HG03575 (cell line): ENCODE measurements around the gene NANOS3.
"Not testable (repeated sequence)": the region's sequence is repeated elsewhere in the genome, so short reads cannot be mapped to it uniquely, and the experiment has no call there.

Experiments used
- ATAC-seq: cut with Tn5 transposase; IDR thresholded peaks from one replicate; pipeline ENCODE4 v1.9.1; 2021; ENCODE audit not compliant: unreplicated experiment, insufficient number of reproducible peaks, low FRiP score; ENCODE audit errors: extremely low read depth

Gene NANOS3

GRCh38 chr19:13908674-13909073 lies 31.7 kb downstream of the NANOS3 start:
- no peak for ATAC-seq

GRCh38 chr19:13909430-13909829 lies 32.5 kb downstream of the NANOS3 start:
- no peak for ATAC-seq

- no peak for ATAC-seq
Measured at GRCh38 chr19:13913352-13913751, 36.4 kb downstream of the NANOS3 start.

- ATAC-seq, result no peak
Measured at GRCh38 chr19:13914777-13915176, 37.8 kb downstream of the NANOS3 start.

GRCh38 chr19:13917888-13918406 lies 41.0 kb downstream of the NANOS3 start:
- no peak for ATAC-seq

GRCh38 chr19:13918726-13919411 lies 41.9 kb downstream of the NANOS3 start:
- ATAC-seq, result no peak

- ATAC-seq, result no peak
Measured at GRCh38 chr19:13920524-13920923, 43.6 kb downstream of the NANOS3 start.

GRCh38 chr19:13920940-13921747 lies 44.2 kb downstream of the NANOS3 start:
- ATAC-seq, result no peak

- not testable (repeated sequence) for ATAC-seq
Measured at GRCh38 chr19:13922118-13922517, 45.2 kb downstream of the NANOS3 start.

- no peak for ATAC-seq
Measured at GRCh38 chr19:13923194-13923987, 46.5 kb downstream of the NANOS3 start.

GRCh38 chr19:13926010-13926409 lies 49.1 kb downstream of the NANOS3 start:
- no peak for ATAC-seq

GRCh38 chr19:13926715-13927114 lies 49.8 kb downstream of the NANOS3 start:
- ATAC-seq, result no peak

GRCh38 chr19:13929340-13929739 lies 52.4 kb downstream of the NANOS3 start:
- no peak for ATAC-seq

GRCh38 chr19:13929956-13930355 lies 53.0 kb downstream of the NANOS3 start:
- no peak for ATAC-seq
